OCI-LY7 (cell line): ENCODE measurements around the gene SATB2.

Source experiments
- CTCF ChIP-seq: fragments of 200-600 bp; sonication (generic); conservative IDR thresholded peaks from 2 replicates; pipeline ENCODE4 v1.5.1; 2014; ENCODE audit warnings: mild to moderate bottlenecking, antibody characterized with exemption, low read length, moderate library complexity, mixed read lengths
- EZH2phosphoT487 ChIP-seq: fragments of 200-600 bp; sonication (generic); IDR thresholded peaks from 2 replicates; pipeline ENCODE4 v1.6.1; 2018; ENCODE audit warnings: low read depth, borderline replicate concordance, mild to moderate bottlenecking, mixed run types, antibody characterized with exemption, low read length, moderate library complexity, mixed read lengths

DNA sequence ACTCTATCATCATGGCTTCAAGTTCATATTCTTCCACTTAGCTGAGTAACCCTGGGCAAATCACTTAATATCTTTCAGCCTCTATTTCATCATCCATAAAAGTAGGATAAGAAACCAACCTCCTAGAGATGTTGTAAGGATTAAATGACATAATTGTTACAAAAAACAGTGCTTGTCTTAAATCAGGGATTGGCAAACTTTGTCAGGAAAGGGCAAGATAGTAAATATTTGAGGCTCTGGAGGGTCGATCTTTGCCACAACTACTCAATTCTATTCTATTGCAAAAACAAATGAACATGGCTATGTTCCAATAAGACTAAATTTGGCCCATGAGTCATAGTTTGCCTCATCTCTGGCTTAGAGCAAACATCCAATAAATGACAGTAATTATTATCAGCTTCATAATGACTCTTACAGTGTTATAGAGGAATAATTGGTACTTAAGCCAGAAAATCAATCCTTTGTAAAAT, 184.7 kb downstream of the SATB2 start:
- no peak for TF ChIP-seq CTCF
- no peak for TF ChIP-seq EZH2phosphoT487
